ENCODE results near the gene SMIM32.

The SMIM32 gene

GRCh38 chr5:136185974-136186665 lies 6.8 kb downstream of the SMIM32 start:
- no peak for DNase-seq

- DNase-seq, result no peak
Measured at GRCh38 chr5:136182618-136183017, 10.3 kb downstream of the SMIM32 start.

- no peak for DNase-seq
Measured at GRCh38 chr5:136174021-136174659, 18.8 kb downstream of the SMIM32 start.

- DNase-seq, result no peak
Measured at GRCh38 chr5:136169218-136169617, 23.7 kb downstream of the SMIM32 start.

- no peak for DNase-seq
Measured at GRCh38 chr5:136166909-136167308, 26.1 kb downstream of the SMIM32 start.

GRCh38 chr5:136164226-136164625 lies 28.7 kb downstream of the SMIM32 start:
- DNase-seq, result no peak

- no peak for DNase-seq
Measured at GRCh38 chr5:136162008-136162407, 31.0 kb downstream of the SMIM32 start.

- DNase-seq, result no peak
Measured at GRCh38 chr5:136159457-136159856, 33.5 kb downstream of the SMIM32 start.

GRCh38 chr5:136157514-136157913 lies 35.4 kb downstream of the SMIM32 start:
- no peak for DNase-seq

- no peak for DNase-seq
Measured at GRCh38 chr5:136155761-136156160, 37.2 kb downstream of the SMIM32 start.

- DNase-seq, result no peak
Measured at GRCh38 chr5:136155078-136155477, 37.9 kb downstream of the SMIM32 start.

GRCh38 chr5:136153581-136154236 lies 39.3 kb downstream of the SMIM32 start:
- no peak for DNase-seq

- no peak for DNase-seq
Measured at GRCh38 chr5:136149891-136150290, 43.1 kb downstream of the SMIM32 start.

GRCh38 chr5:136147632-136148031 lies 45.3 kb downstream of the SMIM32 start:
- DNase-seq, result no peak

GRCh38 chr5:136146201-136146600 lies 46.8 kb downstream of the SMIM32 start:
- no peak for DNase-seq

- DNase-seq, result no peak
Measured at GRCh38 chr5:136145030-136145429, 47.9 kb downstream of the SMIM32 start.

- DNase-seq, result no peak
Measured at GRCh38 chr5:136143763-136144162, 49.2 kb downstream of the SMIM32 start.

- no peak for DNase-seq
Measured at GRCh38 chr5:136143312-136143711, 49.6 kb downstream of the SMIM32 start.

- no peak for DNase-seq
Measured at GRCh38 chr5:136141561-136141960, 51.4 kb downstream of the SMIM32 start.
